DMS53 (cell line): ENCODE results near the gene LAMC3.

ENCODE experiments used
- DNase-seq: peaks from one replicate; lab custom pipeline; 2025; lab: John Stamatoyannopoulos, UW

Gene LAMC3

DNA sequence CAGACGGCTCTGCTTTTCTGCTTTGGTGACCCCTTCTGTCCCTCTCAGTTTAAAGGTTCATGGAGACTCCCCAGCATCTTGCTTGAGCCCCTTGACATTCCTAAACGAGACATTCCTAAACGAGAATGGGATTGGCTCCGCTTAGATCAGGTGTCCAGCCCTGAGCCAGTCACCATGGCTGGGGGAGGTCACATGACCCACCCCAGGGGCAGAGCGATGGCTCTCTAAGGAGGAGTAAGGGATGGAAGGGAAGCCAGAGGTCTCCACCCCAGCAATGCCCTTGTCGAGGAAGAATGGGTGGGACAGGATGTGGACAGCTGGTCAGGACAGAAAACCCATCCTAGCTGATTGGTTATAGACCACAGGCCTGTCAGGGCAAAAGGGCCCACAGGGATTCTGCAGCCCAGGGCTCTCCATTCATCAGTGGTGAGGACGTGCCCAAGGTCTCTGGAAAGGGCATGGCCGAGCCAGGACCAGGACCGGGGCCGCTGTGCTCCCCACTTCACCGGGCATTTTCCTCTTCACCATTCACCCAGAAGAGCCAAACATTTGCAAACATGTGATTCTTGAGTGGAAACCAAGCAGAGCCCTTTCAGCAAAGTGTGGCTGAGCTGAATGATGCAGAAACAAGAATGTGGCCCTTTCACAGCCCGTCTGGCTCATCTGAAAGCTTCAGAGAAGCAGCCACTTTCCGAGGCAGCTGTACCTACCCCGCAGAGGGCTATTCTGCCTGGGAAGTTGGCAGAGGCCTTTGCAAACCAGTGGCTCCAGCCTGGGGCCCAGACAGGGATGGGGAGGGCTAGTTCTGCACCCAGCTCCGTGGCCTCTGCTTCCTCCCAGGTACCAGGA, 67.6 kb downstream of the LAMC3 start:
- no peak for DNase-seq

DNA sequence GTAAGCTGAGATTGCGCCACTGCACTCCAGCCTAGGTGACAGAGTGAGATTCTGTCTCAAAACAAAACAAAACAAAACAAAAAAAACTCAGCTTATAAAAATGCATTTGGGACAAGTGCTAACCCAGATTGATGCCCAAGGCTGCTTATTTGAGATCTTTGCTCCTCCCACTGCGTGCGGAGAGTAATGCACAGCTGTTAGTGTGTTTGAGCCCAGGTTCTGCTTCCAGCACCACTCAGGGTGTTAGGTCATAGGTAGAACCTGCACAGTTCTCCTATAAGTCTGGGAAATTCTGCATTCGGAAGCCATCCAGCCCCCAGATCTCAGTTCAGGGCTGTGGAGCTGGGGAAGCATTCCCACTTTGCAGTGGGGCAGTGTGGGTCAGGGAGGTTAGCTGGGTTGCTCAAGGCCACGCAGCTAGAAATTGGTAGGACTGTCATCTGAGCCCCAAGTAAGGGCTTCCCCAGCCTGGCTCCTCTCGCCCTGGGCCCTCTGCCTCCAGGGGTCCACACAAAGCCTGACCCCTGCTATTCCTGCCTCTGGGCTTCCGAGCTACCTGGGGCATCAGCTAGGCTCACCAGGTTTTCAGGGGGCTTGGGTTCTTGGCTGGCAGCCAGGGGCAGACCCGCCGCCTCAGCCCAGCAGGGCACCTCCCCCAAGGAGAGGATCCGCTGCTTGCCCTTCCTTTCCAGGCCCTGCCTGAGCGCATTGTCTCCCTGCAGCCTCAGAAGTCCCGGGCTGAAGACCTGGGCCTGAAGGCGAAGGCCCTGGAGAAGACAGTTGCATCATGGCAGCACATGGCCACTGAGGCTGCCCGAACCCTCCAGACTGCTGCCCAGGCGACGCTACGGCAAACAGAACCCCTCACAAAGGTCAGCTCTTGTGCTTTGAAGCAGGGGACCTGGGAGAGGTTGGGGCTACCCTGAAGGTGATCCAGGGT, 69.7 kb downstream of the LAMC3 start:
- DNase-seq: no peak

DNA sequence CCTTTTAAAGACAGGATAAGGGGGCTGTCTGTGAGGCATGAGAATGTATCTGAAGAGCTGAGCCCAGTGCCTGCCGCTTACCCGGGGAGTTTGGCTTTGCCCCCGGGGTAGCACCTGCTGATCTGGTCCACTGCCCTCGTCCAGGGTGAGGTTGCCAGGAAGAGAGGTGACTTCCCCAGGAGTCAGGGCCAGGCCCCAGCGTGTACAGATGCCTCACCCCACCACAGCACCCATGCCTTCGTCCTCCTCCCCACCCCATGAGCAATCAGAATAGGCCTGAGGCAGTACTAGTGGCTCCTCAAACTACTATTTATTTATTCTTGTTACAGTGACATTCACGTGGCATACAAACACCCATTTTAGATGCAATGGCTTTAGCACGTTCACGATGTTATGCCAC, 71.6 kb downstream of the LAMC3 start:
- no peak for DNase-seq

DNA sequence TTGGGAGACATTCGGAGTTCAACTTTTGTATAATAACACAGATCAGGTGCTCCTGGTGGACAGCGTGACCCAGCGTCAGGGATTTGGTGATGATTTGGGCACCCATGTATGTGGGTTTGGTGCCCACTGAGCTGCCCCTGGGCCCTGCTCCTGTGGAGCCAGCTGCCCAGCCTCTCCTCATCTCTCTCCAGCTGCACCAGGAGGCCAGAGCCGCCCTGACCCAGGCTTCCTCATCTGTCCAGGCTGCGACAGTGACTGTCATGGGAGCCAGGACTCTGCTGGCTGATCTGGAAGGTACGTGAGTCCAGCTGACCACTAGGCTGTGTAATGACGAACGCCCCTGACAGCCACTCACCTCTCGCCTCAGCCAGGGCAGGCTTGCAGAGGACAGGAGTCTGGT, 72.9 kb downstream of the LAMC3 start:
- no peak for DNase-seq

- DNase-seq: no peak
These were observed 74.0 kb downstream of the LAMC3 start for GRCh38 chr9:131082774-131083512.

GRCh38 chr9:131084661-131085369, 75.8 kb downstream of the LAMC3 start:
- DNase-seq: no peak

GRCh38 chr9:131085370-131086122, 76.6 kb downstream of the LAMC3 start:
- no peak for DNase-seq

GRCh38 chr9:131087354-131087893, 78.5 kb downstream of the LAMC3 start:
- no peak for DNase-seq

- no peak for DNase-seq
These were observed 81.2 kb downstream of the LAMC3 start for GRCh38 chr9:131090025-131090787.

DNA sequence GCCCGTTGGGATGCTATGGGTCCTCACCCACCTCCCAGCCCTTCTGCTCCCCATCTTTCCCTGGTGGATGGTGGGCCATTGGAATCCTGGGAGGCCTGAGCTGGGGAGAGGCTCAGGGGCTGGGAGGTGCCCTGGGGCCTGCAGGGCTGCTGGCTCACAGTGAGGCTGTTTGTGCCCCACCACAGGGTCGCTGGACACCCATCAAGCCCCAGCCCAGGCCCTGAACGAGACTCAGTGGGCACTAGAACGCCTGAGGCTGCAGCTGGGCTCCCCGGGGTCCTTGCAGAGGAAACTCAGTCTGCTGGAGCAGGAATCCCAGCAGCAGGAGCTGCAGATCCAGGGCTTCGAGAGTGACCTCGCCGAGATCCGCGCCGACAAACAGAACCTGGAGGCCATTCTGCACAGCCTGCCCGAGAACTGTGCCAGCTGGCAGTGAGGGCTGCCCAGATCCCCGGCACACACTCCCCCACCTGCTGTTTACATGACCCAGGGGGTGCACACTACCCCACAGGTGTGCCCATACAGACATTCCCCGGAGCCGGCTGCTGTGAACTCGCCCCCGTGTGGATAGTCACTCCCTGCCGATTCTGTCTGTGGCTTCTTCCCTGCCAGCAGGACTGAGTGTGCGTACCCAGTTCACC, 82.5 kb downstream of the LAMC3 start:
- no peak for DNase-seq

DNA sequence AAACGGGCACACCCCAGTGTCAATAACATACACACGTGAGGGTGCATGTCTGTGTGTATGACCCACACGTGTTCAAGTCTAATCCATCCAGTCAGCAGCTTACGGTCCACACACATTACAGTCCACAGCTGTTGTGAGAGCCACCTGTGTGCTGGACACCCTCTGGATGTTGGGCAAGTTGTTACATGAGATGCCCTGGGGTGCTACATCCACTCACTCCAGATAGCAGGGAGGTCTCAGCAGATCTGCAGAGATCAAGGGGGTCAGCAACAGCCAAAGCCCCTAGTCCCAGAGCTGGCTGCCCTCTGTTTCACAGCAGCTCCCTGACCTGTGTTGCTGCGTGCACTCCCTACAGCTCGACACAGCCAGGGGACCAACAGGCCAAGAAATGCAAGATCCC, 83.1 kb downstream of the LAMC3 start:
- no peak for DNase-seq

GRCh38 chr9:131092548-131093440, 83.8 kb downstream of the LAMC3 start:
- DNase-seq: no peak

DNA sequence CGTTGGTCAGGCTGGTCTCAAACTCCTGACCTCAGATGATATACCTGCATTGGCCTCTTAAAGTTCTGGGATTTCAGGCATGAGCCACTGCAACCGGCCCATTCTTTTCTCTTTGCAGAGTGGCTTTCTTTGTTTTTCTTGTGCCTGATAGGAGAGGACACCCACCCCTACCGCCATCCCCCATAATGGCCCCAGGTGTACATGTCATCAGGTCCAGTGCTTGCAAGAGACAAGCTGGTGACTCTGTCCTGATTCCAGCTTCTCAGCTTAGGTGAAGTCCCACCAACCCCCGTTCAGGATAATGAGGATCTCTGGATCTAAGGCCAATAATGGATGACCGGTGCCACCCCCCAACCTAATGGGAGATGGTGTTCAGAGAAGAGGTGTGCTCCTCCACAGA, 85.0 kb downstream of the LAMC3 start:
- no peak for DNase-seq

DNA sequence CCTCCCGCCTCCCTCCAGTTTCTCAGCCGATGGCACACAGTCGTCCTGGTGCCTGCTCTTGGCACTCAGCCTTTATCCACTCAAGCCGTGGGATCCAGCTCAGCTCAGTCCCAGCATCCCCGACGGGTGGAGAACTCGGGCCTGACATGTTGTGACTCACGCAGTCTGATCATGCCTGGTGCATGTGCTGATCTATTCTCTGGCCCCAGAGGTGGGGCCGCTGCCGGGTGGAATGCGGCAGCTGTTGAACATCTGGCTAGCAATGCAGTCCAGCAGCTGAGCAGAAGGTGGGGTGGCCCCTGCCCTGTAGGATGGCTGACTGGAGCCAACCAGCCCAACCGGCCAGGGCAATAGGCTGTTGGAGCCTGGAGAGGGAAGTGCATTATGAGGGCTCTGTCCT, 85.6 kb downstream of the LAMC3 start:
- DNase-seq: peak; percentile 20

GRCh38 chr9:131095666-131096268, 86.8 kb downstream of the LAMC3 start:
- DNase-seq: no peak

DNA sequence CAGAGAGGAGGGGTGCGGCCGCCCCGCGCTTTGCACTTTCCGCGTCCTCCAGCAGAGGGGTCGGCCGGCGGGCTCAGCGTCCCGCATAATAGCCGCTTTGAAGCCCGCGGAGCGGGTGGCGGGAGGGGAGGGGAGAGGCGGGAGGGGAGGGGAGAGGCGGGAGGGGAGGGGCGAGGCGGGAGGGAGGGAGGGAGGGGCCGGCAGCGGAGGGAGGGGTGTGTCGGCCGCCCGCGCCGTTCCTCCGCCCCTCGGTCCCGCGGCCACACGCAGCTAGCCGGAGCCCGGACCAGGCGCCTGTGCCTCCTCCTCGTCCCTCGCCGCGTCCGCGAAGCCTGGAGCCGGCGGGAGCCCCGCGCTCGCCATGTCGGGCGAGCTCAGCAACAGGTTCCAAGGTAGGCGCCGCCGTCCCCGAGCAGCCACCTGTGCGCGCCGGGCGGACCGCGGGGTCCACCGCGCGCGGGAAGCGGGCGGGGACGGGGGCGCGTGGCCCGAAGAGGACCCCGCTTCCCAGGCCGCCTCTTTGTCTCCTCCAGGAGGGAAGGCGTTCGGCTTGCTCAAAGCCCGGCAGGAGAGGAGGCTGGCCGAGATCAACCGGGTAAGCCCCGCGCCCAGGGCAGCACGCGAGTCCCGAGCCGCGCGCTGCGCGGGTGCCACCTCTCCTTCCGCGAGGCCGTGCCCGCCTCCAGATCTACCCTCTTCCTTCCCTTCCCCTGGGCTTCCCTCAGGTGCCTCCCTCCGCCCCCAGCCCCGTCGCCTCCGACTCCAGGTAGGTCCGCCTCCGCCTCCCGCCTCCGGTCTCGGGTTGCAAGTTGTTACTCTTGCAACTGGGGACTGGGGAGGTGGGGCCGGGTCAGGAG, 87.5 kb downstream of the LAMC3 start, which contains the start of gene AIF1L:
Gene AIF1L (plus strand): TSS at position 263 of the 857 bp plus-strand sequence. CDS start 99 bp downstream, at position 362.
- DNase-seq: peak; percentile 76
